ENCODE results near the gene CPXCR1. TPM values are rescaled to one million over a fixed set of nuclear protein-coding genes. Genes with fewer than 3 reads are reported as not detected.
"Not testable (repeated sequence)": the region's sequence is repeated elsewhere in the genome, so short reads cannot be mapped to it uniquely, and the experiment has no call there.

CPXCR1 gene
- total RNA-seq, 1 experiment from 2014 or later, result not detected

- H3K4me1 Mint-ChIP-seq, result no peaks in the 10 kb centered on the region
These were observed 11.2 kb upstream of the CPXCR1 start for GRCh38 chrX:88735835-88736234.

GRCh38 chrX:88746215-88746614 lies 810 bp upstream of the CPXCR1 start:
- DNase-seq (ENCODE audit: low spot score); H3K27me3 Mint-ChIP-seq (ENCODE audit: low read depth); H3K4me3 Mint-ChIP-seq; ATAC-seq; POLR2A ChIA-PET; H3K27ac Mint-ChIP-seq; H3K4me1 Mint-ChIP-seq; H3K9me3 Mint-ChIP-seq; H3K36me3 Mint-ChIP-seq: not testable (repeated sequence)
- CTCF ChIA-PET, result interaction anchor here (0.6 kb wide), 1 partner anchor 33 kb away, joined by 3 read pairs; no protein-coding TSS in a partner anchor

More at GRCh38 chrX:88735835-88736234, 11.2 kb upstream of the CPXCR1 start:
- no peaks in the 10 kb centered on the region for H3K36me3 Mint-ChIP-seq
- POLR2A ChIA-PET, result no interaction called here
- no peak overlapping the region for H3K27ac Mint-ChIP-seq
- DNase-seq (ENCODE audit: low spot score) (no peak), ATAC-seq (no peak)
- no peaks in the 10 kb centered on the region for H3K9me3 Mint-ChIP-seq
- CTCF ChIA-PET, result no interaction called here
- no peak overlapping the region for H3K4me3 Mint-ChIP-seq
- no peaks in the 10 kb centered on the region for H3K27me3 Mint-ChIP-seq (ENCODE audit: low read depth)
- no peak for TF ChIP-seq SMAD3 (CRISPR knock-in tag; IDR thresholded peaks at IDR 0.05; ENCODE audit: borderline replicate concordance)
- TF ChIP-seq TEAD1 (CRISPR knock-in tag; IDR thresholded peaks at IDR 0.05), result no peak
- TF ChIP-seq ATF6 (CRISPR knock-in tag; IDR thresholded peaks at IDR 0.05), result no peak
- TF ChIP-seq FOXP1 (CRISPR knock-in tag; IDR thresholded peaks at IDR 0.05; ENCODE audit: borderline replicate concordance), result no peak
- TF ChIP-seq CTCF (IDR thresholded peaks at IDR 0.05), result no peak
- no peak for TF ChIP-seq ZMAT4 (CRISPR knock-in tag; IDR thresholded peaks at IDR 0.05)
- TF ChIP-seq EMX1 (CRISPR knock-in tag; IDR thresholded peaks at IDR 0.05), result no peak
- TF ChIP-seq RELA (CRISPR knock-in tag; IDR thresholded peaks at IDR 0.05; ENCODE audit: borderline replicate concordance), result no peak
- no peak for TF ChIP-seq GRHL2 (CRISPR knock-in tag; IDR thresholded peaks at IDR 0.05; ENCODE audit: insufficient replicate concordance, severe bottlenecking)
- TF ChIP-seq ELF4 (CRISPR knock-in tag; IDR thresholded peaks at IDR 0.05; ENCODE audit: low read depth), result no peak
- TF ChIP-seq RORB (CRISPR knock-in tag; IDR thresholded peaks at IDR 0.05), result no peak
- TF ChIP-seq KAT7 (CRISPR knock-in tag; IDR thresholded peaks at IDR 0.05; ENCODE audit: borderline replicate concordance), result no peak
- TF ChIP-seq SP1 (CRISPR knock-in tag; conservative IDR thresholded peaks at IDR 0.05), result no peak
- TF ChIP-seq ETV6 (CRISPR knock-in tag; IDR thresholded peaks at IDR 0.05), result no peak
- no peak for TF ChIP-seq TEAD4 (CRISPR knock-in tag; IDR thresholded peaks at IDR 0.05)
- TF ChIP-seq NR1H2 (CRISPR knock-in tag; IDR thresholded peaks at IDR 0.05), result no peak
- no peak for TF ChIP-seq NFE2L1 (CRISPR knock-in tag; IDR thresholded peaks at IDR 0.05)
- TF ChIP-seq OVOL2 (CRISPR knock-in tag; IDR thresholded peaks at IDR 0.05; ENCODE audit: borderline replicate concordance), result no peak
- TF ChIP-seq GABPB1 (CRISPR knock-in tag; IDR thresholded peaks at IDR 0.05), result no peak
- TF ChIP-seq CREB1 (CRISPR knock-in tag; IDR thresholded peaks at IDR 0.05), result no peak

- H3K9me3 Mint-ChIP-seq; H3K27me3 Mint-ChIP-seq (ENCODE audit: low read depth); H3K36me3 Mint-ChIP-seq; CTCF ChIA-PET; DNase-seq (ENCODE audit: low spot score); H3K4me1 Mint-ChIP-seq; H3K4me3 Mint-ChIP-seq; ATAC-seq; H3K27ac Mint-ChIP-seq; POLR2A ChIA-PET: not testable (repeated sequence)
These were observed 5.3 kb downstream of the CPXCR1 start for GRCh38 chrX:88752339-88752738.
